ENCODE data around the gene CYP4A11.
"Not testable (repeated sequence)": the region's sequence is repeated elsewhere in the genome, so short reads cannot be mapped to it uniquely, and the experiment has no call there.

The CYP4A11 gene, protein sequence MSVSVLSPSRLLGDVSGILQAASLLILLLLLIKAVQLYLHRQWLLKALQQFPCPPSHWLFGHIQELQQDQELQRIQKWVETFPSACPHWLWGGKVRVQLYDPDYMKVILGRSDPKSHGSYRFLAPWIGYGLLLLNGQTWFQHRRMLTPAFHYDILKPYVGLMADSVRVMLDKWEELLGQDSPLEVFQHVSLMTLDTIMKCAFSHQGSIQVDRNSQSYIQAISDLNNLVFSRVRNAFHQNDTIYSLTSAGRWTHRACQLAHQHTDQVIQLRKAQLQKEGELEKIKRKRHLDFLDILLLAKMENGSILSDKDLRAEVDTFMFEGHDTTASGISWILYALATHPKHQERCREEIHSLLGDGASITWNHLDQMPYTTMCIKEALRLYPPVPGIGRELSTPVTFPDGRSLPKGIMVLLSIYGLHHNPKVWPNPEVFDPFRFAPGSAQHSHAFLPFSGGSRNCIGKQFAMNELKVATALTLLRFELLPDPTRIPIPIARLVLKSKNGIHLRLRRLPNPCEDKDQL

DNA sequence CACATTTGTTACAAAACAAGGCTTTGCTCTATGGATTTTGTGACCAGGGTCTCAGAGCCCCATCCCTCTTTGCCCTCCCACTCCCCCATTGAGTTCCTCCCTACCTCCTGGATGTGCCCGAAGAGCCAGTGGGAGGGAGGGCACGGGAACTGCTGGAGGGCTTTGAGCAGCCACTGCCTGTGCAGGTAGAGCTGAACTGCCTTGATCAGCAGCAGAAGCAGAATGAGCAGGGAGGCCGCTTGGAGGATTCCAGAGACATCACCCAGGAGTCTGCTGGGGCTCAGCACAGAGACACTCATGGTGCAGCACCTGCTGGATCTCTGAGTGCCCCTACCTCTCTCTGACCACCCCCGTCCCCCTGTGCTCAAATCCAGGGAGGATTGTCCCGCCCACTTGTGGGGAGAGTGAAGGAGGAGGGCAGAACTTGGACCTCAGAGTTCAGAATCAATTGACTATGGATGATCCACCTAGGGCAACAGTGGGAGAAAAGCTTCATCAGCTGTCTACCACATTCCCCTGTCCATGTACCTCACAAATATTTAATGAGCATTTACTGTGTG is at the start of gene CYP4A11:
TSS of gene CYP4A11 (minus strand) at position 342 of the 560 bp plus-strand sequence. CDS start at position 299, 43 bp downstream.
- DNase-seq (ENCODE audit: low read depth in 2 of 3, low spot score in 1 of 3), result no peak

DNA sequence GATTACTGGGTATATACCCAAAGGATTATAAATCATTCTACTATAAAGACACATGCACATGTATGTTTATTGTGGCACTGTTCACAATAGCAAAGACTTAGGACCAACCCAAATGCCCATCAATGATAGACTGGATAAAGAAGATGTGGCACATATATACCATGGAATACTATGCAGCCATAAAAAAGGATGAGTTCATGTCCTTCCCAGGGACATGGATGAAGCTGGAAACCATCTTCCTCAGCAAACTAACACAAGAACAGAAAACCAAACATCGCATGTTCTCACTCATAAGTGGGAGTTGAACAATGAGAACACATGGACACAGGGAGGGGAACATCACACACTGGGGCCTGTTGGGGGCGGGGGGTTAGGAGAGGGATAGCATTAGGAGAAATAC is 49.3 kb upstream of the CYP4A11 start:
- not testable (repeated sequence) for DNase-seq (ENCODE audit: low read depth in 2 of 3, low spot score in 1 of 3)

DNA sequence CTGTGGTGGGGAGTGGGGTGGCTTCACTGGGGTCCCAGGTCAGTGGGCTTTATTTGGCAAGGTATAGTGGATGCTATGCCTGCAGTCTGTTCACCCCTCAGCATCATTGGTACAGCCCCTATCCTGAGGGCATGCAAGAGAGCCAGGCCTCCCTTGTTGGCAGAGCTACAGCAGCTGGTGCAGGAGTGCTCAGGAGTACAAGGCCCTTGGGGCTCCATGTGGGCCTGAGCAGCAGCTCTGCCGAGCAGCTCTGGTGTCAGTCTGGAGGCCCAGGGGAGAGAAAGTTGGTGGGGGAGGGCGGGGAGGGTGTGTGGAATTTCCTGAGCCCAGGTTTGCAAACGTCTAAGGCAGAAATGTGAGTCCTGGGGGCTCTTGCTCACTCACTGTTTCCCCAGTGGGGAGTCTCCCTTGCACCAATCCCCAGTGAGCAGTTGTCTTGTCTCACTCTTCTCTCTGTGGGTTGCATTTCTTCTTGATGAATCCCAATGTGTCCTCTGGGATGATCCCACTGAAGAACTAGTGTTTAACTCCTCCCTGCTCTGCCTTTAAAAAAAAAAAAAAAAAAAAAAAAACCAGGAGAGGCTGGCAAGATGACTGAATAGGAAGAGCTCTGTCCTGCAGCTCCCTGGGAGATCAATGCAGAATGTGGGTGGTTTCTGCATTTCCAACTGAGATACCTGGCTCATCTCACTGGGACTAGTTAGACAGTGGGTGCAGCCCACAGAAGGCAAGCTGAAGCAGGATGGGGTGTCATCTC is 42.7 kb upstream of the CYP4A11 start:
- DNase-seq (ENCODE audit: low read depth in 2 of 3, low spot score in 1 of 3), result no peak

DNA sequence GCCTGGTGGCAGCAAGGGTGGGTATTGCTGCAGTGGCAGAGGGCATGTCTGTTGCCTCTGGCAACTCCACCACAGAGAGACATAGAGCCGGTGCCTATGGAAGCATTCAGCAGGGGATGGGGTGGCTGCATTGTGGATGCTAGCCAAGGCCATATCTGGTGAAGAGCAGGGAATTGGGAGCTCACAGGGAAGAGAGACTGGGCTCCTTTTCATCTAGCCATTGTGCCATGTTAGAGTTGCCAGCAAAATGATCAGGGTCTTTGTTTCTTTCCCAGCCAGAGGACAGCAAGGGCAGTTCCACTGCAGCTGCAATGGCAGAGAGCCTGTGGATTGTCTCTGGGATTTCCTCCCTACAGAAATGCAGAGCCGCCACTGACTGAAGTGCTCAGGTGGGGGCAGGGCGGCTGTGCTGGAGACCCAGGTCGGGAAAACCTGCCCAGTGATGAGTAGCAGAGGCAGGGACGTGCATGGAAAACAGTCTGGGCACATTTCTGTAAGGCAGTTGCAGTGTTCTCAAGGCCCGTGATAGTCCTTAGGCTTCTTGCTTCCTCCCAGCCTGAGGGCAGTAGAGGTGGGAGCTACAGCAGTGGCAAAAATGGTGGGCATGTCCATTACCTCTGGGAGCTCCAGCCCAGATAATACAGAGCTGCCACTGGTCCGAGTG is 42.0 kb upstream of the CYP4A11 start:
- DNase-seq (ENCODE audit: low read depth in 2 of 3, low spot score in 1 of 3), result no peak

DNA sequence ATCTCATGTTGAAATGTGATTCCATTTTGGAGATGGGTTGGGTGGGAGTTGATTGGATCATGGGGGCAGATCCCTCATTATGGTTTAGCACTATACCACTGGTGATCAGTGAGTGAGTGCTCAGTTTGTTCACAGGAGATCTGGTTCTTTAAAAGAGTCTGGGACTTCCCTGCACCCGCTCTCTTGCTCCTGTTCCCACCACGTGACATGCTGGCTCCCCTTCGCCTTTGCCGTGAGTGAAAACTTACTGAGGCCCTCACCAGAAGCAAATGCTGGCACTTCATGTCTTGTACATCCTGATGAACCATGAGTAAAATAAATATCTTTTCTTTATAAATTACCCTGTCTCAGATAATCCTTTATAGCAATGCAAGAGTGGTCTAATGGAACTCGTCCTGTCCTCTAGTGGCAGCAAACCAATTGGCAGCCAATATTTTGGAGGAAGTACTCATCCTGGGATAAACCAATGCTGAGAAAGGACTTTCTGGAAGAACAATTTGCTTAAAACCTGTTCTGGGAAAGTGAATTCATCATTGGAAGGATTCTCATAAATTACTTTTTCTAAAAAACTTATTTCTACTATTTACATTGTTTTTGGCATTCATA is 27.8 kb upstream of the CYP4A11 start:
- DNase-seq (ENCODE audit: low read depth in 2 of 3, low spot score in 1 of 3), result no peak

DNA sequence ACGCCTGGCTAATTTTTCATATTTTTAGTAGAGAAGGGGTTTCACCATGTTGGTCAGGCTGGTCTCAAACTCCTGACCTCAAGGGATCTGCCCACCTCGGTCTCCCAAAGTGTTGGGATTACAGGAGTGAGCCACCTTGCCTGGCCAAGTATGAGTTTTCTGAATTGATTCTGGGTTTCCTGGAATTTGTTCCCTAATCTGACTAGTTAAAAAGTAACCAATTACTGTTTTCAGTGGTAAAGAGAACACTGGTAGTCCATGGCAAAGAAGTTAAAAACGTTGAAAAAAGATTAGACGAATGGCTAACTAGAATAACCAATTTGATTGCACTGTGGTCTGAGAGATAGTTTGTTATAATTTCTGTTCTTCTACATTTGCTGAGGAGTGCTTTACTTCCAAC is 21.0 kb upstream of the CYP4A11 start:
- DNase-seq (ENCODE audit: low read depth in 2 of 3, low spot score in 1 of 3), result not testable (repeated sequence)

DNA sequence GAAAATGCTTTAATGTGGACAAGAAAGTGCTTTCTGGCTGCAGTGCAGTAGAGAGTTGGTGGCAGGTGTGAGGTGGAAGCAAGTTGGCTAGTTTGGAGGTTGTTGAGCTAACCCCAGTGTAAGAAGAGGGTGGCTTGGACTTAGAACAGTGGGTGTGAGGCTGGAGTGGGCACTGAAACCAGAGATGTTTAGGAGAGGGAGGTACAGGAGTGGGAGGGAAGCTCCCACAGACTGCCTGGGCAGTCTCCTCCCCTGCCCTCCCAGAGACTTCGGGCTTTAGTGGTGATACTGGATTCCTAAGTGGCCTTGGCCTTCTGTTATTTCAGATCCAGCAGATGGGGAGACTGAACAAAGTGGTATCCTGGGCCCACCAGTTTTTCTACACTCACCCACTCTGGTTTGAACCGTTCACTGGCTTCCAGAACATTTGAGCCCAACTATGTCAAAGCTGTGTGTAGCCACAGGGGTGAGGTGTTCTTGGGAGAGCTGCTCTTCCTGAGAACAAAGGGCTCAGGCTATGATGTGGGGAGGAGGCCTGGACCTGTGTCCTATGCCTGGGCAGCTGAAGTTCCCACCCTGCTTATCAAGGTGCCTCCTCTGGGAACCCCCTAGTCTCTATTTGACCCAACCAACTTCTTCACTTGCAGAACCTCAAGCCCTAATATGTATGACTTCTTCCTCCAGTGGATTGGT is 19.9 kb upstream of the CYP4A11 start:
- DNase-seq (ENCODE audit: low read depth in 2 of 3, low spot score in 1 of 3), result no peak

DNA sequence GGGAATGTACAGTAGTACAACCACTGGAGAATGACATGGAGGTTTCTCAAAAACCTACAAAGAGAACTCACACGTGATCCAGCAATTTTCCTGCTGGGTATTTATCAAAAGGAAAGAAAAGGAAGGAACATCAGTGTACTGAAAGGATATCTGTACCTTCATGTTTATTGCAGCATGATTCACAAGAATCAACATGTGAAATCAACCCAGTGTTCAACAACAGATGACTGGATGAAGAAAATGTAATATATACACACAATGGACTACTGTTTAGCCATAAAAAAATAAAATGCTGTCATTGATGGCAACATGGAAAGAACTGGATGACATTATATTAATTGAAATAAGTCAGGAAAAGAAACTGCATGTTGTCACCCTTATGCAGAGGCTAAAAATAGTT is 19.0 kb upstream of the CYP4A11 start:
- DNase-seq (ENCODE audit: low read depth in 2 of 3, low spot score in 1 of 3), result no peak

DNA sequence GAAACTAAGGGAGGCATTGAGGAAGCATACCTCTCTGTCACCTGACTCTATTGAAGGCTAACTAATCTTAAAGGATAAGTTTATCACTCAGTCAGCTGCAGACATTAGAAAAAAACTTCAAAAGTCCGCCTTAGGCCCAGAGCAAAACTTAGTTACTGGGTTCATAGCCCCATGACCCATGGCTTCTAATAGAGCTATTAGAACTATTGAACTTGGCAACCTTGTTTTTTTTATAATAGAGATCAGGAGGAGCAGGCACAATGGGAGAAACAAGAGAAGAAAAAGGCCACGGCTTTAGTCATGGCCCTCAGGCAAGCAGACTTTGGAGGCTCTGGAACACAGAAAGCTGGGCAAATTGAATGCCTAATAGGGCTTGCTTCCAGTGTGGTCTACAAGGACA is 13.8 kb upstream of the CYP4A11 start:
- not testable (repeated sequence) for DNase-seq (ENCODE audit: low read depth in 2 of 3, low spot score in 1 of 3)

DNA sequence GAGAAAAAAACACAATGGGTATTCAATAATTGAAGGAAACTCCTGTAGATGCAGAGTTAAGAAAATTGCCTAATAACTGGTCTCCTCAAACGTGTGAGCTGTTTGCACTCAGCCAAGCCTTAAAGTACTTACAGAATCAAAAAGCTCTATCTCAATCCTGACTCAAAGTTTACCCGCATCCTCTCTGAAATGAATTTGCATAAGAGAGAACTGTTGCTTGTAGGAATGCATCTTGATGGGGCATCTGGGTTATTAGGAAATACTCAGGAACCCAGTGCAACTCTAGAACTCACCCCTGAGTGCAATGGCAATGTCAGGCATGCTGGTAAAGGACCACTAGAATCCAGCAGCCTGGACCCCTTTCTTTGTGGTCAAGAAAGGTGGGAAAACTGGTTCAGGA is 12.6 kb upstream of the CYP4A11 start:
- DNase-seq (ENCODE audit: low read depth in 2 of 3, low spot score in 1 of 3), result not testable (repeated sequence)

DNA sequence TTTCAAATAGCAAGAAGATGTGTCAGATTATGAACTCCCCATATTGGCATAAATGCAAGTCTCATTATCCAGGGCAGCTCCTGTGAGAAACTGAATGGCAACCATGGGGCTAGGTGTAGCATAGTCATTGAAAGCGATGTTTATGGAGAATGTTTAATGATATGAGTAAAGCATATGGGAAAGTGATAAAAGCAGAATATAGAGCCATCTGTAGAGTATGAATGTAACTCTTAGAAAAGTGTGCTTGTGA is 8.1 kb upstream of the CYP4A11 start:
- DNase-seq (ENCODE audit: low read depth in 2 of 3, low spot score in 1 of 3), result not testable (repeated sequence)

DNA sequence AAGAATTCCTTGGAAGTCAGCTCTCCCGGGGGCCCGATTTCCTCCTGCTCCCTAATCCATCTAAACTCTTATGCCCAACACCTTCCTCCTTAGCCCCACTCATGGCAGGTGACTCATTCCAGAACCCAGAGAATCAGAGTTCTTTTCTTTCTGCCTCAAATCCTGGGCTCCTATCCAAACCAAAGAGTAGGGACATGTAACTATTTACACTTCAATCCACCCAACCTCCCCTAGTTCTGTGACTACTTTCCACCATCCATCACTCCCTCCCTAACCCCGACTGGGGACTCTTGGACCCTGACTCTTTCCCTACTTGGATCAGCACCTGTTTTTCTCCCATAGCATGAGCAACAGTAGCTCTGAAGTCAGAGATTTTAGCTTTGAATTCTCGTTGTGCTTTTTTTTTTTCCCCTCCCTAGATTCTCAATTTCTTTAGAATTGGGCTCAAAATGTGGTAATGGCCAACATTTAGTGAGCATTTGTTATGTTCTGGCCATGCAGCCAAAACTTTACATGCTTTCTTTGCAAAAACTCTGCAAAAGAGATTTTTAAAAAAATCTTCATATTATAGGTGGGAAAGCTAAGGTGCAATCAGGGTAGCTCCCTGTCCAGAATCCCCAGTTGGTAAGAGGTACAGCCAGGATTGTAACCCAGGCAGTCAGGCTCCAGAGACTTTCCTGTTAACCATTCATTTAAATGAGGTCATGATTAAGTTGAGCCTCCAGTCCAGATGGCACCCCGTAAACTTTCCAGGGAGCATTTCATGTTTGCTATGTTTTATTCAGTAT is 7.5 kb upstream of the CYP4A11 start:
- no peak for DNase-seq (ENCODE audit: low read depth in 2 of 3, low spot score in 1 of 3)

DNA sequence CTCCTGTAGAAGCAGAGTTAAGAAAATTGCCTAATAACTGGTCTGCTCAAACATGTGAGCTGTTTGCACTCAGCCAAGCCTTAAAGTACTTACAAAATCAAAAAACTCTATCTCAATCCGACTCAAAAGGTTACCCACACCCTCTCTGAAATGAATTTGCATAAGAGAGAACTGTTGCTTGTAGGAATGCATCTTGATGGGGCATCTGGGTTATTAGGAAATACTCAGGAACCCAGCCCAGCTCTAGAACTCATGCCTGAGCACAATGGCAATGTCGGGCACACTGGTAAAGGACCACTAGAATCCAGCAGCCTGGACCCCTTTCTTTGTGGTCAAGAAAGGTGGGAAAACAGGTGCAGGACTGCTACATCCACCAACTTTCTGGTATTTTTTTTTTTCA is 6.4 kb upstream of the CYP4A11 start:
- not testable (repeated sequence) for DNase-seq (ENCODE audit: low read depth in 2 of 3, low spot score in 1 of 3)

DNA sequence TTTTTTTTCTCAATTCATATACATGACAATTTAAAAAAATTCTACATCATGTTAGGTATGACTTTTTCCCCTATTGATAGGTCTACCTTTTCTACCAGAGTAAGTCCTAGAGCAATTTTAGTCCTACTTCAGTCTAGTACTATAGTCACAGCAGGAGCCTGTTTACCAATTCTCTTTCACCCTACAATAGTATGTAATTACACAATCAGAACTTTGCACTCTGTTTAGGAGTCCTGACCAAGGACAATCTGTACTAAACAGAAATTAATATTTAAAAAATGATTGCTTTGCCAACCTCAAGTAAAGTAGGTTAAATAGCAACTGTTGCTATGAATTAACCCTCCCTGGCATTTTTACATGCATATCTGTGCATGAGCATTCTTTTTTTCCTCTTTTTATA is 810 bp upstream of the CYP4A11 start:
- DNase-seq (ENCODE audit: low read depth in 2 of 3, low spot score in 1 of 3), result no peak

DNA sequence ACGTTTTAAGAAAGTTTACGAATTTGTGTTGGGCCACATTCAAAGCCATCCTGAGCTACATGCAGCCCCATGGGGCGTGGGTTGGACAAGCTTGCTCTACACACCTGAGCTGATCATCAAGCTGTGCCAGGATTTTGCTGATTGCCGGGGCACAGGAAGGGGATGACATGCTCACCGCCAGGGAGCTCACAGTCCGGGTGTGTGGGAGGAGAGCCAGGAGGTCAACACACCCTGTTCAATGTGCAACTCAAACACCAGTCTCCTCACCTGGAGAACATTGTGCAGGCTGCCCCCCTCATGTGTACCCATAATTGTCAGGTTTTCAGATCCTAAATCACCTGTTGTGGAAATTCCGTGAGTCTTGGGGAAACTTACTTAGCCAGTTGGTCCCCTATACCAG is 969 bp downstream of the CYP4A11 start:
- no peak for DNase-seq (ENCODE audit: low read depth in 2 of 3, low spot score in 1 of 3)

DNA sequence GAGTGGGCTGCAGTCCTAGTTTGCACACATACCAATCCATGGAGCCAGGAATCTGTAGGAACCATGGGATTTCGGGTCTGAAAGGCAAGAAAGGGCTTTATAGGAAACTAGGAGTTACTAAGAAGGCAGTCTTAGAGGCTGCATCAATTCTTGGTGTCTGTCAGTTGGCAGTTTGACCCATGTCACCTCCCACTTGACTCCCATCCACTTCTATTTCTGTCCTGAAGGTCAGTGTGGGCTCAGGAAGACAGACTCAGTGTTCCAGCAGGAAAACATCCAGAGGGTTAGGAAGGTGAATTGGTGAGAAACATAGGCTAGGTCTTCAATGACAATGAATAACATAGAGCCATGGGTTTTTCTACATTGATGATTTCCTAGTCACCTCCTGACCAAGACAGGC is 4.0 kb downstream of the CYP4A11 start:
- no peak for DNase-seq (ENCODE audit: low read depth in 2 of 3, low spot score in 1 of 3)

DNA sequence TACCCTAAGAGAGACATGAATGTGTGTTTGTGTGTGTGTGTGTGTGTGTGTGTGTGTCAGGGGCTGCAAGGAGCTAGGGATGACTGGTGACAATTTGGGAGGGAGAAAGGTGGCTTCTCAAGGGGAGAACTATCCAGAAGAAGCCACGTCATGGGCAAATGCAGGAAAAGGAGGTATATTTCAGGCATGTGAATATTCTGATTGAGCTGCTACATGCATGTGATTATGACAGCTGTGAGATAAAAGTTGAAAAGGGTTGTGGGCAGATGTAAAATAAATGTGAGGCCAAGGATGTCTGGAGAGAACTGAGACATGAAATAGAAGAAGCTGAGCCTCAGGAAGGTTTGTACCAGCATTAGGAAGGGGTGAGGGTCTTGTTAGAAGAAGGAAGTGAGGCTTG is 4.5 kb downstream of the CYP4A11 start:
- no peak for DNase-seq (ENCODE audit: low read depth in 2 of 3, low spot score in 1 of 3)

DNA sequence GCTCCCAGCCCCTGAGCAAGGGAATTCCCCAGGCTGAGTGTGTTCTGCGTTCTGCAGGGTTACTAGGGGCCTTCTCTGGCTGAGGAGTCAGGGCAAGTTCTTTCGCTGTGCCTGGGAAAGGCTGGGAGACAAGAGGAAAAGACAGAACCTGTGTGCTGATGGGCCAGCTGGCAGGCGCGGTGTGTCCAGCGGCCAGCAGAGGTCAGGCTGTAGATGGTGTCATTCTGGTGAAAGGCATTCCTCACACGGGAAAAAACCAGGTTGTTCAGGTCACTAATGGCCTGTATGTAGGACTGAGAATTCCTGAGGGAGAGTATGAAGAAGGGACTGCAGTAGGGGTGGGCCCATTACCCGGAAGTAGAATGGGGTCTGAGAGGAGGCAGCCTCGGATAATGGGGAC is 6.4 kb downstream of the CYP4A11 start:
- not testable (repeated sequence) for DNase-seq (ENCODE audit: low read depth in 2 of 3, low spot score in 1 of 3)

DNA sequence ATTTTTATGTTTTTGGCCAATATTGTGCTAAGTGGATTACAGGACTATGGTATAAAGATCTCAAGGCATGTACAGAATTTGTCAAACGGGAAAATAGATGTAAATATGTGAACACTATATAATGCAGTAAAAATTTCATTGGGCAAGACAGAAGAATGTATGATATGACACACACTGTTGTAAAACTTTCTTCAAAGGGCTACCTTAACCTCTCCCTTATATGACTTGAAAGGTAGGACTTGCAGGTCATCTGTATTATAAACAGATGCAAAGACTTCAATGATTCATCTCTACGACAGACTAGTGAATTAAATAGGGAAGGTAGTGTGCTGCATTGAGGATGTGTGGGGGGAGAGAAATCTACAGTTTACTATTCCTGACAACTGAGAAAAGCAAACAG is 9.3 kb downstream of the CYP4A11 start:
- not testable (repeated sequence) for DNase-seq (ENCODE audit: low read depth in 2 of 3, low spot score in 1 of 3)

DNA sequence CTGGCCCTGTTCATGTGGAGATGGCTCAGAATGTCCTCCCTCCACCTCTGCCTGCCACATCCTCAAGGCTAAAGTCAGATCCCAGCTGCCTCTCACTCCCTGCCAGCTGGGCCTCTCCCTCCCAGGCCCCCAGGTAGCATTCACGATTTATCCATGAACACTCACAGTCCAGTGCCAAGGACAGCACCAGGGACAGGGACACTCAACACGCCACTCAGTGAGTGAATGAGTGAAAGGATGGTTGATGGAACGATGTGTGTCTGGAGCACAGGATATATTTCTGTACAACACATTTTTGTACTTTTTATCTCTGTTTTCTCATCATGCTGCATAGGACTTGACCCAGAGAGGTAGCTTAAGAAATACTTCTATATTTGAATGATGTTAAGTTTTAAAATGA is 10.1 kb downstream of the CYP4A11 start:
- DNase-seq (ENCODE audit: low read depth in 2 of 3, low spot score in 1 of 3), result no peak
